HG03354 (cell line): ENCODE results near the gene TMEM107.
"Not testable (repeated sequence)": the region's sequence is repeated elsewhere in the genome, so short reads cannot be mapped to it uniquely, and the experiment has no call there.

ENCODE experiments used
- ATAC-seq: cut with Tn5 transposase; IDR thresholded peaks from one replicate; pipeline ENCODE4 v1.9.1; 2021; ENCODE audit warnings: mild to moderate bottlenecking; ENCODE audit not compliant: unreplicated experiment, poor library complexity, severe bottlenecking

TMEM107 gene

DNA sequence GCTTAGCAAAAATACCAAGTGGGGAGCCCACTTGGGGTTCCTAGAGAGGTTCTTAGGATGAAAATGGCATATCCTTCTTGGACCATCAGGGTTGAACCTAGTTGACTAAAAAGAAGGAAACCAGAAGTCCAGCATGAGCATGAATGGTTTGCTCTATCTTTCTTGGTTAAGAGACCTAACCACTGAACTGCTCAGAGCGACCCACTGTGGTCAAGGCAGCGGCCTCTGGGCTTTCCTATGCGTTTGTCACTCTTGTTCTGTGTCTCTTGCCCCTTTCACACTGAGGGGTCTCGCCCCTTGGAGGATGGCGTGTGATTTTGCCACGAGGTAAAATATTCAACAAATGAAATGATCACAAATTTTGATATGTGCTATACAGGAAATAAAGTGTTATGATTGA, 14.3 kb upstream of the TMEM107 start:
- ATAC-seq, result no peak

DNA sequence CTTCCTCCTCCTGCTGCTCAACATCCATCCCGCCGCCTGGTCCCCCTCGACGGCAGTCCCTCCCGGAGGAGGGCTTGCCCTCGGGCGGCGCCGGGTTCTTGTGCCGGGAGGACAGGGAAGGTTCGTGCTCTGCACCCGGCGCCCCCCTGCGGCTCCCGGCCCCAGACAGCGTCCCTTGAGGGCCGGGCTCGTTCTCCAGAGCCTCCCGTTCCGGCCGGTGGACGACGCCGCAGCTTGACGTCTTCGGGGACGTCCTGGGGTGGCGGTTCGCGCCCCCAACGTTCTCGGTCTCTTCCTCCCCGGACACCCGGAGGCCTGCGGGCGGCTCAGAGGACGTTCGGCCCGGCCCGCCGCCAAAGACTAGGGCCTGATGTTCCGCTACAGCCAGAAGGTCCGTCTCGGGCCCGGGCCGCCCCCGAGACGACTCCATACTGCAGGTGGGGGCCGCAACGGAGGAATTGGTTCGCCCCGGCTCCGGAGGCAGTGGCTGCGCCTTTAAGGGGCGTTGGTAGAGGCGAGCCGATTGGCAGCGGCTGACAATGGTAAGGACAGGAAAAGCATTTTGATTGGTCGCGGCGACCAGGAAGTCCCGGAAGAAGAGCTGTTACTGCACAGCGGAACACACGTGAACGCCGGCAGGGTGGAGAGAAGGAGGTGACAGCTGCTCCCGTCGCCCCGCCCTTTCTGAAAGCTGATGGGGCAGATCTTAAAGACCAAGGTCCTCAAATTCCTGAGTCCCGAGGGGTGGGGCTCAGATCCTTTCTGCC, 13.7 kb upstream of the TMEM107 start, which contains the start of gene BORCS6:
TSS of gene BORCS6 (minus strand) at position 470 of the 767 bp plus-strand sequence. CDS start at position 430, 40 bp downstream.
- peak; percentile 60 for ATAC-seq

DNA sequence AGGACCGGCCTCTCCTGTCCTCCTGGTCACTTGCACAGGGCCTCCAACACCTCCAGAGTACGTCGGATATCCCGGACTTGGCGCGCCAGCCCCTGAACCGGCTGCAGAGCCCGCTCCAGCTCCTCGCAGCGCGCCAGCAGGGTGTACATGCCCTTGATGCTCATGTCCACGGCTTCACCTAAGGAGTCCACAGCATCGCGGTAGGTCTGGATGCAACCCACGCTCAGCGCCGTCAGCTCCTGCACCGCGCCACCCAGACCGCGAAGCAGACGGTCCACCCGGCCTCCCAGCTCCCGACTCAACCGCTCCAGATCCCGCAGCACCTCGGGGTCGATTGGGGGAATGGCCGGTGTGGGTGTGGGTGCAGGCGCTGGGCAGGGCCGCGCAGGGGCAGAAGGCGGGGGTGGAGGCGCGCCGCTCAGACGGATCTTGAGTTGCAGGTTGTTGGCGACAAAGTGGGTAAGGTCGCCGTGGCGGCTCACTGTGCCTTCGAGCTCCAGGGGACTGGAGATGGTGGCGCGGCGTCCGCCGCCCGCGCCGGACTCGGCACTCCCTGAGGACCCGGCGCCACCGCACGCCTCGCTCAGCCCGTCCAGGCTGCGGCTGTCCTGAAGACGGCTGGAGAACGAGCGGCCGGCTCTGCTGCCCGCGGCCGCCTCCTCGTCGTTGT, 13.0 kb upstream of the TMEM107 start:
- ATAC-seq, result peak; percentile 0

DNA sequence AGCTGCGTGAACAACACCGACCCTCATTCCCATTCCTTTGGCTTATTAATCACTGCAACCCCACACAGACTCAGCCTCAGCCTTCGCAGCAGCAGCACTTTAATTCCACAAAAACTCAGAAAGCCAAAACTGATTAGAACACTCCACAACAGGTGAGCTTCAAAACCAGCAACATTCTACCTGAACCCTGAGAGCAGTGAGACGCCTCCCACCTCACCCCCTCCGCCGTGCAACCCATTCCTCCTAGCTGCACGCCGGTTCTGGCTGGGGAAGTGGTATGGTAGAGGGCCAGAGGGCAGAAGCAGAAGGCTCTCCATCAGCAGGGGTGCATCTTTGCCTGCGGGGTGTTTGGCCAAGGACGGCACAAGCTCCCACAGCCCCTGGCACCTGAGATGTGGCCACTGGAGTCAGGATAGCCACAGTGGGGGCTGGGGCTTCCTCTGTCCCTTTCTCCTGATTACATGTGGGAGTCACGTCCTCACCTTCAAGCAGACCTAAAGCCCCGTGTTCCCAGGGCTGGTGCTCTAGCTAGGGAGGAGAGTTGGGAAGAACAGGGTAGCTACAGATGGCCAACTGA, 12.2 kb upstream of the TMEM107 start:
- no peak for ATAC-seq

DNA sequence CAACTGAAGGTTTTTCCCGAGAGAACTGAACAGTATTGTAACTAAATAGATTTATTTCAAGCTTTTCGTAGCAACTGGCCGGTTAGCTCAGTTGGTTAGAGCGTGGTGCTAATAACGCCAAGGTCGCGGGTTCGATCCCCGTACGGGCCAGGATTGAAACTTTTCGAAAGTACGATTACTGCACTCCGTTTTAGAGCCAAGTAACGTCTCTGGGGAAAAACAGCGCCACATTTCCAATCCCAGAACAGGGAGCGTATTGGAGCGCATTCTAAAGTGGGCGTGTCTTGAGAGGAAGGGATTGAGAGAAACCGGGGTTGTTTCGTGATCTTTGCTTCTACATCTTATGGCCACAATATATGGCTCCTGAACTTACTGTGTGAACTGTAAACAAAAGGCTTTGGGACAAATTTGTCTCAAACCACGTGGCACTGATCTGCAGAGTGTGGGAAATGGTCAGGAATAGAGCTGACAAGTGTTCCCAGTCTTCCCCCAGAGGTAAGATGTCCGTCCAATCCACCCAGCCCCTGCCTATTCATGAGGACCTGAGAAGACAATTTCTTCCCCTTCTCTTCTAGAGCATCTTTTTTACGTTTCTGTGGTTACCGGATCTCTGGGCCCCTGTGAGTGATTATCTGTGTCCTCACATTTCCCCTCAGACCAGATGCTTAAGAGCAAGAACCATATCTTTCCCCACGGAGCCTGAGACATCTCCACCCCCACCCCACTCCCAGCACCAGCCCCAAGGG, 11.5 kb upstream of the TMEM107 start:
- ATAC-seq, result peak; percentile 27

DNA sequence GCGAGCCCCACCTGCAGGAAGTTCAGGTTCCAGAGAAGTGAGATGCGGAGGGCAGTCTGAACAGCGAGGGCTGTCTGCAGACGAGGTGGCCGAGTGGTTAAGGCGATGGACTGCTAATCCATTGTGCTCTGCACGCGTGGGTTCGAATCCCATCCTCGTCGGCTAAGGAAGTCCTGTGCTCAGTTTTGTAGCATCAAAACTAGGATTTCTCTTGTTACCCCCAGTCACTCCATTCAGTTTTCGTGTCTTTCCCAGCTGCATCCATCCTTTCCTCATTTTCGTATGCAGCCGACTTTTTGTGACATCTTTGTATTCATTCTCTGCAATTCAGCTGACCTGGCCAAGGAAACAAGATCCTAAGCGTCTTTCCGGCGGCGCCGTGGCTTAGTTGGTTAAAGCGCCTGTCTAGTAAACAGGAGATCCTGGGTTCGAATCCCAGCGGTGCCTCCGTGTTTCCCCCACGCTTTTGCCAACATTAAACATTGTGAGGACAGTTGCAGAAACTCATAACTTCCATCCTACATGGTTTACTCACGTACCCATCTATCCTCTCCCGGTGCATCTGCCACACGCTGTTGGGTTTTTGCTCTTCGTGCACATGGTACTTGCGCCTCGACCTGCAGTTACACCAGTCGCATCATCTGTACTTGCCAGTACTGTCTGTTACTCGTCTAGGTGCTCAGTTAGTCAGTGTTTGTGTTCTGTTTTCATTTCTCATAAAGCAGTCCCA, 10.8 kb upstream of the TMEM107 start:
- ATAC-seq, result peak; percentile 39

DNA sequence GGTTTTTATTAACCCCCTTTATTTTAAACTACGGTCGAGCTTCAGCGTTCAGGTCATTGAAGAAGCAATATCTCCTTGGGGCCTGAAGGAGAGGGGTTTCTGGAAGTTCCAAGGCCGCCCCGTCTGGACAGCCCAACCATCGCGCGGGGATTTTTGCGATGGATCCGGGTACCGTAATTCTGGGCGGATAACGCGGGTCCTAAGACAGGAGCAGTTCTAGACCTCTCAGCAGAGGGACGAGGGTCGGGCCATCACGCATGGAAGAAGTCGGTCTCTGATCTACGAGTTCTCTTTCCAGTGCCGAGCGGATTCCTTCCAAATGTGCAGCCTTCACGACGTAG, 10.2 kb upstream of the TMEM107 start:
- ATAC-seq, result no peak

DNA sequence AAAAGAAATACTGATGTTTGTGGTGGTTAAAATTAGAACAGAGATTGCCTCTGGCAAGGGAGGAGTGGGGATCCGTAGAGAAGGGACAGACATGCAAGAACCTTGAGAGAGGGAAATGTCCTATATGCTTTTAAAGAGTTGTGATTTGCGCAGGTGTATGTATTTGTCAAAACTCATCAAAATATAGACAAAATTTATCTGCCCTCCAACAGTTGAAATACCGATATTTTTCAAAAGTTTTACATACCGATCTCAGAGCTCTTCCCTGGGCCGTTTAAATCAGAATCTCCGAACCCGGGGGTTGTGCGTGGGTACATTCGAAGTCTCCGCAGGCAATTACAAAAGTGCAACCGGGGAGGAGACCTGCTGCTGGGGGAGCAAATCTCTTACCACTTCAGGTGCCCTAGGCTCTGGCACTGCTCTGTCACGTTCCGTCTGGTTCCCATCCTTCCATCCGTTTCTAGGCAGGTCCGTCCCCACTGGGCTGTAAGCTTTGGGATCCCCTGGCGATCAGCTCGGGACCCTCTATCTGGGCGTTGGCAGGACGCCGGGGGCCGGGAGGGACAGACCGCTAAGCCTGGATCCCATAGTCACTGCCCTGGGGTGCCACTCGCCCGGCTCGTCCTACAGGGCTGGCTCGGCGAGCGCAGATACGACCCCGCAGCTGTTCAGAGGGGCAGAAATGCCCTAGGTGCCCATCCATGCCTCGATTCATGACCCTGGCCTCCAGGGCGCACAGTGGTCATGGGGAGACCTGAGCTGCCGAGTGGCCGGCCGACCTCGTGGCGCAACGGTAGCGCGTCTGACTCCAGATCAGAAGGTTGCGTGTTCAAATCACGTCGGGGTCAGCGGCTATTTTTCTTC, 9.6 kb upstream of the TMEM107 start:
- ATAC-seq, result no peak

DNA sequence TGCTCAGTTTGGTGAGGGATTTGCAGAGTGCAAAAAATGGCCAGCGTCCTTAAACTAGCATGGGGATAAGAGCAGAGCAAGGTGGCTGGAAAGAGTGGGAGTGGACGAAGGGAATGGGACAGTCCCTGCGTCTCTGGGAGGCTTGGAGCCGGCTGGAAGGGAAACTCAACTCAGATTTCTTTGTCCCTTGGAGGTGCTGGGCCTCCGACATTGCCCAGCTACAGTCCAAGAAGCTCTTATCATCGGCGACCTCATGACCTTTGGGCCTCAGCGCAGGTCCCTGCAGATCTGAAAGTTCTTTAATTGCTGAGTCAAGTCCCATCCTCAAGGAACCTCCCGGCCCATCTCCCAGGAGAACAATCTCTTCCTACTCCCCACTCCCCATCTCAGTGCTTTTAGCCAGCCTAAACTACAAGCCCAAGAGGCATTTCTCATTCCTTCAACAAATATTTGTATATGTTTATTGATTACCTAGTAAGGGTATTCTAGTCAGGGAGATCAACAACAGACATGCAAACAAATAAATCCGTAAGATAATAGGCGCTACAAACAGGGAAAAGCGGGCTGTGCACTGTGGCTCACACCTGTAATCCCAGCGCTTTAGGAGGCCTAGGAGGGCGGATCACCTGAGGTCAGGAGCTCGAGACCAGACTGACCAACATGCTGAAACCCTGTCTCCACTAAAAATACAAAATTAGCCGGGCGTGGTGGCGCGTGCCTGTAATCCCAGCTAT, 985 bp upstream of the TMEM107 start:
- ATAC-seq, result no peak

DNA sequence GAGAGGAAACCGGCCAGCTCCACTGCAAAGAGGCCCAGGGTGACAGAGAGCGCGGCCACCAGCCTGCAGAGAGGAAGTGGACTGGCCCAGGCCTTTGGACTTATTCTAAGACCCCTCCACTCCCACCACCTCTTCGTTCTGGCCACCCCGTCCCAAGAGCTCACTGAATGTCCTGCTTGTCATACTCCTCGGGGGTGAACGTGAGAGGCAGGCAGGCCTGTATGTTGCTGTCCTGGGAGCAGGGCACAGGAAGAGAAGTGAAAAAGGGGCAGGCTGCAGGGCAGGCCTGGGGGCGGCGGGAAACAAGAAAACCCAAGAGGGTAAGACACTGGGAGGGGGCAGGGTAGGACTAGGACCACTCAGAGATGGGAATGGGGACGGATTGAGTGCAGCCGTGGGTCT, 384 bp downstream of the TMEM107 start:
- ATAC-seq, result no peak

DNA sequence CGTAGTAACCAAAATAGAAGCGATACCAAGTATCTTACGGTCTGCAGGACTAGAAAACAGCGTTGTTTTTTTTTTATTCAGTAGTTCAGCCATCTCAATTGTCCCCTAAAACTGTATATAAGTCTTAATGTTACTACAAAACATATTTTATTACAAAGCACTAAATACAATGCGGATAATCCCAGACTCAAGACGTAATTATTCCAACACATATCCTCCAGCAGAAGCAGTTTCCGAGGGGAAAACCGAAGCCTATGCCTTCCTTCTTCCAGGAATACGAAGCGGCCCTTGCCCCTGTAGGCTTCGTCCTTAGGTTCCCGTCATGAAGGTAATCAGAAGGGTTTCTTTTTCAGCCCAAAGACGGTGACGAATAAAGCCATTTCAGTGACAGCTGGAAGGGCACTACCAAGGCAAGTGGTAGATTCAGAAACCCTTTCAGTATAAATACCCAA, 2.3 kb downstream of the TMEM107 start:
- no peak for ATAC-seq

DNA sequence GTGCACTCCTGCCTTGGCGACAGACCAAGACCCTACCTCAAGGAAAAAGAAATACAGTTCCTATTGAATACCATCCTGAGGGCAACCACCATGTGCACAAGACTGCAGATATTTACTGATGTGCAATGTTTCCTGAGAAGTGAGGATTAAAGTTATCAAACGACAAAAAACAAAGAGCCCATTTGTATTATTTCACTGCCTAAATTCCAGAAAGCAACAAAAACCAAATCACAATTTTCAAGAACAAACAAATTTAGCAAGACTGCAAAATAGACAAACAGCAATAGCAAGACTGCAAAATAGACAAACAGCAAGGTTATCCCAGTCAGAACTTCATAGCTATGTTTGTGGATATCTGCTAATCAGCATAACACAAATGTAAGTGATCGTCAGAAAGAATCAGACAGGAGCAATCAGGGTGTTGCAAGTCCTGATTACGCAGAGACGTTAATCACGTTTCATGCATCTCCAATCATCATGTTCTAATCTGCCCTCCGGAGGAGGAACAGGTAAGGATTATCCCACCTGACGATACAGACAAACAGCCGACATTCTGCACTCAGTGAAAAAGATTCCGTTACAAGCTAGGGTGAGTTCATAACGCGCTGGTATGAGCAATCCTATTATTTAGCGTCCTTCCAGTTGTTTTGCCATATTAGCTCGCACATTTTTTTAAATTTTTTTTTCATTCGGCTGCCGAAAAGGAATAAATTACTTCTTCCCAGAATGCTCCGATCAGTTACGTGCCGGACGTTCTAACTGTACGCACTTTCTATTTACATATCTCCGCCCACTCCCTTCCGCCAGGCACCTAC, 2.9 kb downstream of the TMEM107 start:
- peak; percentile 70 for ATAC-seq

DNA sequence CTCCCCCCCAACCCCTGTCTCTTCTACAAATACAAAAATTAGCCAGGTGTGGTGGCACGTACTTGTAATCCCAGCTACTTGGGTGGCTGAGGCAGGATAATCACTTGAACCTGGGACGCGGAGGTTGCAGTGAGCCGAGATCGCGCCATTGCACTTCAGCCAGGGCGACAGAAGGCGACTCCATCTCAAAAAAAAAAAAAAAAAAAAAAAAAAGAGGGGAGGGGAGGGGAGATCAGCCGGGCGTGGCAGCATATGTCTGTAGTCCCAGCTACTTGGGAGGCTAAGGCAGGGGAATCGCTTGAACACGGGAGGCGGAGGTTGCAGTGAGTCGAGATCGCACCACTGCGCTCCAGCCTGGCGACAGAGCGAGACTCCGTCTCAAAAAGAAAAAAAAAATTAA, 6.0 kb downstream of the TMEM107 start:
- not testable (repeated sequence) for ATAC-seq

DNA sequence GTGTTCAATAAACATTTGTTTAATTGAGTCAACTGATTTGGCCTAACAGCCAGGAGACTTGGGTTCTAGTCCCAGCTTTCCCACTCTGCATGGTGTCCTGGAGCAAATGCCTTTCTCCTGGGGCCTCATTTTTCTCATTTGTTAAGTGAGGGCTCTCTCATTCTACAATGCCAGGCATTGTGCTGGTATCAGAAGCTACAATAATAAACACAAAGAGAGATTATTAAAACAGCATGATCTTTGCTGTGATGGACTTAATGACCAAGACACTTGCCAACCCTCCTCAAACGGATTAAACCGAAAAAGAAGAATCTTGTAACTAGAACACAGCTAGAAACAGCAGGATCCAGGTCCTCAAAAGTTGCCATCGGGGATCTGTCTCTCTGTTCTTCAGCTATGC, 8.7 kb downstream of the TMEM107 start:
- ATAC-seq, result no peak

DNA sequence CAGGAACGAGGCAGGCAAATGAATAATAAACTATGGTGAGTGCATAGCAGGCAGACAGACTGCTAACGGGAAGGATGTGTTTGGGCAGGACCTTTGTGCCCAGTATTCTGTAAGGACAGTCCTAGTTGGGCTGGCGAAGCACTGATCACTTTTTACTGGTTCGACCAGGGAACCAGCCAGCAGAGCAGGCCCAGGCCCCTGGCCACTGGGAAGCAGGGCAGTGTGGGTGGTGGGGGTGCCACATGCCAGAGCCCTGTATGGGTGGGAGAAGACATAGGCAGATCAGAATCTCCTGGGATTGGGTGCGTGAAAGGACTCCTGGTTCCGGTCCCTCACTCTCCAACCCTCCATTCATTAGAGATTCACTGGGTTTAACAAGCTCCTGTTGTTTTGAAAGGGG, 9.4 kb downstream of the TMEM107 start:
- ATAC-seq, result no peak

DNA sequence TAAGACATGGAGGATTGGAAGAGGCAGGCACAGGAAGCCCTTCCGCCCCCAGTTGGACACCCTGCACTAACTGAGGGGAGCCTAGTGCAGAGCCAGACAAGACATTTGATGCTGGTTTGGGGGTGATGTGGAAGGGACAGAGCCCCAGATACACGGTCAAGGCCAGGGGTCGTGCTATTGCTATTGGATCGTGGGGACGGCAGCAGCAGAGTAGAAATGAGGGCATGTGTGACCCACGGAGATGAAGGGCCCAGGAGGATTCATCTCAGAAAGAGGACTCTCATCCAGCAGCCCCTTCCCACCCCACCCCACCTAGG, 11.4 kb downstream of the TMEM107 start:
- no peak for ATAC-seq

DNA sequence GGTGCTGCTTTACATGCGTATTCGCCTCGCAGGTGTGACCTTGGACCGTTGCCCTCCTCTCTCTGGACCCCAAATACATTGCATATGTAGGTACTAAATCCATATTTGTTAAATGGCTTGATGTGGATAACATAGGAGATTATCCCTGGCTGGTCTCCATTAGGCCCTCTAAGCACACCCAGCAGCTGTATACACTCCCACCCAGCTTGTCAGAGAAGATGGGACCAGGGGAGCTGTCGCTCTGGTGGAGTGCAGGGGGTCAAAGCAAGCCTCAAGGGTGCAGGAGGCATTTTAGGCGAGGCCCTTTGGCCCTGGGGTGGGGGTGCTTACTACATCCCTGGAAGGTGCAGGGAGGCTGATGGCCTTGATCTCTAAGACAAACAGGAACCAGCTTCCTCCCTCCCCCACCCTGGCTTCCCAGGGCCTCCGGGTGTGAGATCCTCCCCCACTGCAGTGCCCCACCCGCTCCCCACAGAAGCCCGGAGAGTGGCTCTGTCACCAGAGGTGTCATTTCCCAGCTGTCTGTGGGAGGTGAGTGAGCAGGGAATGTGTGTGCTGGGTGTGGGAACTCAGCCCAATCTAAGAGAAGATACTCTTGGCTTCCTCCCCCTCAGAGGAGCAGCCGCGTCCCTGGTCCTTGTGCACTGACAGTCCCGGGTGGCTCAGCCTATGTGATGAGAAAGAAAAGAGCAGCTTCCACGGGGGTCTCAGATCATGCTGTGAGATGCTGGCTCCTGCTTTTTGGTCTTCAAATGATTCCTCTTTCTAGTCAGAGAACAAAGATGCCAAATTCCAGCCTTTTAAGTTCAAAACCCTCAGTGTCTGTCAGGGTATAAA, 12.0 kb downstream of the TMEM107 start:
- no peak for ATAC-seq
